Large intestine (tissue), 3 donors: ENCODE measurements around the gene AGAP1. TPM values are rescaled to one million over a fixed set of nuclear protein-coding genes. Genes with fewer than 3 reads are reported as not detected.

ENCODE experiments used
- DNase-seq, 2 donors: peaks; one replicate each; pipeline versions ENCODE4 v3.0.0 to v3.0.0-alpha.2; 2013
- H3K27ac ChIP-seq: one replicate; pipeline ENCODE4 v1.5.1; 2013; ENCODE audit warnings: low read length
- H3K27me3 ChIP-seq: 2 replicates; pipeline ENCODE4 v1.6.1; 2013; ENCODE audit warnings: low read length; ENCODE audit not compliant: control insufficient read depth, insufficient read depth
- H3K36me3 ChIP-seq: 2 replicates; pipeline ENCODE4 v1.6.1; 2013; ENCODE audit warnings: low read length; ENCODE audit not compliant: control insufficient read depth, insufficient read depth
- H3K4me1 ChIP-seq: one replicate; pipeline ENCODE4 v1.6.1; 2013; ENCODE audit warnings: low read length; ENCODE audit not compliant: control insufficient read depth, insufficient read depth
- H3K4me3 ChIP-seq: one replicate; pipeline ENCODE4 v1.5.1; 2013; ENCODE audit warnings: low read length
- H3K9me3 ChIP-seq: one replicate; pipeline ENCODE4 v1.6.1; 2013; ENCODE audit warnings: mild to moderate bottlenecking, low read depth, low read length, moderate library complexity; ENCODE audit not compliant: control insufficient read depth
- WGBS: methylation state at CpG from one replicate; pipeline ENCODE4 v1.1.5; 2013; ENCODE audit warnings: low lambda C conversion rate; ENCODE audit not compliant: insufficient coverage; 5-methylcytosine and 5-hydroxymethylcytosine counted together
- polyA plus RNA-seq: library from polyadenylated mRNA; unstranded; fragments of 120-200 nt; gene quantifications from one replicate; pipeline ENCODE4 v1.2.1, GENCODE V29; 2013

AGAP1 gene
- polyA plus RNA-seq, 1 donor = 18.0 TPM

DNA sequence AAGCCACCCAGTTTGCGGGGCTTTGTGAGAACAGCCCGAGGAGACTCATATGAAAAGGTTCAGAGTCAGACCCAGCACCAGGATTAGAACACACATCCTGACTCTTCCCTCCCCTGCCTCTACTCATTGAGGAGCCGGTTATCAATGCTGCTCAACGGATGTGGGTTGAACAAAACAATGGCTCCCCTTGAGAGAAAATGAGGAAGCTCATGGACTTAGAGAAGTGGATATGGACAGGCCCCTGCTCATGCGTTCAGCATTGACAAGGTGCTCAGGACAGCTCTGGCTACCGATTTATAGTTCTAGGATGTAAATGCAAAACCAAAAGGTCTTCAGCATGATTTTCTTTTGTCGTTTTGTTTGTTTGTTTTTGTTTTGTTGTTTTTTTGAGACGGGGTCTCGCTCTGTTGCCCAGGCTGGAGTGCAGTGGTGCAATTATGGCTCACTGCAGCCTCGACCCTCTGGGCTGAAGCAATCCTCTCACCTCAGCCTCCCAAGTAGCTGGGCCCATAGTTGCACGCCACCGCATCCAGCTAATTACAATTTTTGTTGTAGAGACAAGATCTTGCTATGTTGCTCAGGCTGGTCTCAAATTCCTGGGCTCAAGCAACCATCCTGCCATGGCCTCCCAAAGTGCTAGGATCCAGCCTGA lies 32.0 kb upstream of the AGAP1 start:
- no peaks in the 10 kb centered on the region for H3K36me3 ChIP-seq
- no peak overlapping the region for H3K27ac ChIP-seq
- 89% methylated on average over 3 of the region's 12 CpGs for WGBS
- H3K27me3 ChIP-seq = peaks cover 11% of the 10 kb centered on the region
- no peaks in the 10 kb centered on the region for H3K9me3 ChIP-seq
- peaks cover 5% of the 10 kb centered on the region for H3K4me1 ChIP-seq
- no peak overlapping the region for H3K4me3 ChIP-seq
- no peak for DNase-seq

DNA sequence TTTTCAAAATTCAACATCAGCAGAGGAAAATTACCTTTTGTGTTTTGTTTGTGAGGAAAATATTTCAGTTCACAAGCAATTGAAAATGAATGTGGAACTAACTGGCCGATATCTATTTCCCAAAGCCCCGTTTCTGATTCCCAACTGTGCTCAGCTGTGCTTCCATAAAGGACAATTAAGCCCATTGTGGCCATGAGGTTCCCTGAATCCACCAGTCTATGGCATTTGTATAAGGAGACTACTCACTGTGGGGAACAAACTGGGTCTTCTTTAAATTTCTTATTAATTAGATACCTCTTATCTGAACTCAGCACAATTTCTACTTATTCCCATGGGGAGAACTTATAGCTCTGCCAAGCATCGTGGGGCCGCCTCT lies 31.4 kb upstream of the AGAP1 start:
- DNase-seq = no peak
- Histone ChIP-seq H3K9me3 (no peaks in the 10 kb centered on the region), H3K27me3 (peaks cover 11% of the 10 kb centered on the region), H3K36me3 (no peaks in the 10 kb centered on the region), H3K4me3 (no peak overlapping the region), H3K4me1 (peaks cover 5% of the 10 kb centered on the region), H3K27ac (no peak overlapping the region)
- no CpG with 5 or more reads among the region's 4 CpGs for WGBS

DNA sequence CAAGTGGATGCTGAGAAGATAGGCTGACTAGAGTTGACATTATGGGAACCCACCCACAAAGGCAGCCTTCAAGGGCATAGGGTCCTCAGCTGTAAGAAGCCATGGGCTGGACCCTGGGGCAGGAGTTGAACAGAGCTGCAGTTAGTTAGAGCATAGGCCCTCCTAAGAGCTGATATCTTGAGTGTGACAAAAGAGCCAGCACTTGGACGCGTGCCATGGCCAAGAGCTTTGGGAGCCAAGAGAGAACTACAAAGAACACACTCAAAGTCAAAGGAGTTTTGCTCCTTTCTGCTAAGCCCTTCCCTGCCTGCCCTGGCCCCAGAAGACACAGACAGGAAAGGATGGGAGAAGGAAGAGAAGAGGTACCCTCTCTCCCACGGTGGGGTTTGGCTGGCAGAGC lies 29.9 kb upstream of the AGAP1 start:
- Histone ChIP-seq H3K36me3 (no peaks in the 10 kb centered on the region), H3K9me3 (no peaks in the 10 kb centered on the region), H3K27ac (no peak overlapping the region), H3K4me3 (no peak overlapping the region), H3K4me1 (no peaks in the 10 kb centered on the region), H3K27me3 (peaks cover 11% of the 10 kb centered on the region)
- no CpG with 5 or more reads among the region's 3 CpGs for WGBS
- no peak for DNase-seq

- H3K4me1 ChIP-seq = no peaks in the 10 kb centered on the region
- no peaks in the 10 kb centered on the region for H3K36me3 ChIP-seq
- H3K27me3 ChIP-seq = peaks cover 9% of the 10 kb centered on the region
- no peak overlapping the region for H3K4me3 ChIP-seq
- WGBS = no CpG with 5 or more reads among the region's 5 CpGs
- no peak for DNase-seq
- H3K27ac ChIP-seq = no peak overlapping the region
- H3K9me3 ChIP-seq = no peaks in the 10 kb centered on the region
Measured at GRCh38 chr2:235467588-235467987, 26.3 kb upstream of the AGAP1 start.

DNA sequence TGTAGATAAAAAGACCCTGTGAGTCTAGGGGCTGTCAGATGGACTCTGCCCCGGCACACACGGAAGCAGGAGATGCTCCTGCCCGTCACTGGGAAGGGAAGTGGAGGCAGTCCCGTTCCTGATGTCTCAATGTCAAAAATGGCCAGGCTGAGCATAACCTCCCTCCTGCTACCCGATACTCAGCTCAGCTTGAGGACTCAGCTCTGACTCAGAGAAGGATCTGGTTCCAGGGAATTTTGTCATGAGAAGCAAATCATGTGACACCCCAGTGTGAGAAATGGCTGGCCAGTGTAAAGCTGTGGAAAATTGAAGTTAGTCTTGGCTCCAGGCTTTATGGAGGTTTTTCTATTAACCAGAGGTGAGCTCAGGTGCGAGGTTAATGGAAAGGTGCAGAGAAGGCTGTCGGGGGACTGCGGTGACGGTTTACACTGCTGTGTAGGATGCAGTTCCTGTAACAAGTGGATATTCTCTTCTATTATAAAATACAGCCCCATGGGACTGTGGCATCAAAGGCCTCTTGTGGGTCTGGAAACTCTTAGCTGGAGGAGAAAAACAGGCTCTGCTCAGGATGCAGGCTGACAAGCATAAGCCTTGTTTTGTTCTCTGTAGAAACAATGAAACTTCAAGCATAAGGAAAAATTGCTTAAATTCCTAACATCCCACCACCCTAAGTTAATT lies 24.7 kb upstream of the AGAP1 start:
- Histone ChIP-seq H3K9me3 (no peaks in the 10 kb centered on the region), H3K36me3 (no peaks in the 10 kb centered on the region), H3K27ac (peak overlapping the region; percentile 48), H3K4me1 (no peaks in the 10 kb centered on the region), H3K4me3 (no peak overlapping the region), H3K27me3 (peaks cover 2% of the 10 kb centered on the region)
- DNase-seq = peak; percentile 55 to 77
- WGBS = no CpG with 5 or more reads among the region's 9 CpGs

- H3K36me3 ChIP-seq = no peaks in the 10 kb centered on the region
- H3K27ac ChIP-seq = no peak overlapping the region
- no peaks in the 10 kb centered on the region for H3K9me3 ChIP-seq
- no peaks in the 10 kb centered on the region for H3K4me1 ChIP-seq
- DNase-seq = no peak
- no peak overlapping the region for H3K4me3 ChIP-seq
- WGBS = no CpG with 5 or more reads among the region's 5 CpGs
- no peaks in the 10 kb centered on the region for H3K27me3 ChIP-seq
Measured at GRCh38 chr2:235471186-235471747, 22.6 kb upstream of the AGAP1 start.

DNA sequence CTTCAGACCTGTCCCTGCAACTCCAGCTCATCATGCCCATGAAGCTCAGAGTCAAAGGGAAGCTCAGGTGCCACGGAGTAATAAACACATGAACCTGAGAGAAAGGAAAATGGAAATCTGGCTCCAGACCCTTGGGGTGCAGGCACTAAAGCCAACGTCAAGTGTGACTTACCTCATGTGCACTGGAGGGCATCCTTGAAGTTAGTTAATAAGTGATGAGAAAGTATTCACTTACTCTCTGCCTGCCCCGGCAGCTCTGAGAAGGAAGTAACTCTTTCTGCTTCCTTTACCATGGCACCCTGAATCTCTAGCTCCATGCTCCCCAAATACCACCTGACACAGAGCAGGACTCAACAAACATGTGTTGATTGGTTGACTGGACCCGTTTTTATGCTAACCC lies 21.4 kb upstream of the AGAP1 start:
- Histone ChIP-seq H3K4me1 (no peaks in the 10 kb centered on the region), H3K4me3 (no peak overlapping the region), H3K27ac (no peak overlapping the region), H3K27me3 (no peaks in the 10 kb centered on the region), H3K36me3 (no peaks in the 10 kb centered on the region), H3K9me3 (no peaks in the 10 kb centered on the region)
- DNase-seq = peak in 1 of 2 donors; percentile 50
- WGBS = no CpG with 5 or more reads among the region's 4 CpGs

DNA sequence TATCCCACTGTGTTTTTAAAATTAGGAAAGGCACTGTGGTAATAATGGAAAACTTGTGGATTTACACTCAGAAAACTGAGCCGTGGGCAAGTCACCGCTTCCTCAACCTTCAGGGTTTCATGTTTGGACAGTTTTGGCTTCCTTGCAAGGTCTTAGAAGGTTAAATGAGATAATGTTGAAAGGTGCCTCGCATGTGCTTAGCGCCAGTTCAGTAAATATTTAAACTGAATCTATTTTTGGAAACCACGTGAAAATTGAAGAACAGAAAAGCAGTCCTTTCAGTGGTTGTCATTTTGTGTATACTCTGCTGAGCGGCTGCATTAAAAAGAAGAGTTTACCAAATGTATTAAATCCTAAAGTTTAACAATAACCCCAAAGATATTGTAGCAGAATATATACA lies 15.2 kb upstream of the AGAP1 start:
- Histone ChIP-seq H3K27me3 (no peaks in the 10 kb centered on the region), H3K36me3 (no peaks in the 10 kb centered on the region), H3K27ac (no peak overlapping the region), H3K9me3 (no peaks in the 10 kb centered on the region), H3K4me1 (no peaks in the 10 kb centered on the region), H3K4me3 (no peak overlapping the region)
- DNase-seq = no peak
- 33% methylated on average over 4 of the region's 6 CpGs for WGBS

GRCh38 chr2:235479604-235480003 lies 14.2 kb upstream of the AGAP1 start:
- no peaks in the 10 kb centered on the region for H3K4me1 ChIP-seq
- H3K4me3 ChIP-seq = no peak overlapping the region
- H3K9me3 ChIP-seq = no peaks in the 10 kb centered on the region
- H3K27me3 ChIP-seq = no peaks in the 10 kb centered on the region
- H3K27ac ChIP-seq = no peak overlapping the region
- DNase-seq = no peak
- H3K36me3 ChIP-seq = no peaks in the 10 kb centered on the region
- WGBS = no CpG with 5 or more reads among the region's 11 CpGs

DNA sequence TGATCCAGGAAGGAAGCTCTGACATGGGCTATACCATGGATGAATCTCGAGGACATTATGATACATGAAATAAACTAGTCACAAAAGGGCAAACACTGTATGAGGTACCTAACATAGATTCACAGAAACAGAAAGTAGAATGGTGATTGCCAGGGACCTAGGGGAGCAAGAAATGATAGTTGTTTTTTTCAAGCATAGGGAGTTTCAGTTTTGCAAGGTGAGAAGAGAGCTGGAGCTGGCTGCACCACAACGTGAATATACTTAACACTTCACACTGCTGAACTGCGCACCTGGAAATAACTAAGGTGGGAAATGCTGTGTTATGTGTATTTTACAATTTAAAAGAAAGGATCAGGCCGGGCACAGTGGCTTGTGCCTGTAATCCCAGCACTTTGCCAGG lies 13.2 kb upstream of the AGAP1 start:
- no CpG with 5 or more reads among the region's 4 CpGs for WGBS
- Histone ChIP-seq H3K27me3 (no peaks in the 10 kb centered on the region), H3K4me1 (no peaks in the 10 kb centered on the region)

DNA sequence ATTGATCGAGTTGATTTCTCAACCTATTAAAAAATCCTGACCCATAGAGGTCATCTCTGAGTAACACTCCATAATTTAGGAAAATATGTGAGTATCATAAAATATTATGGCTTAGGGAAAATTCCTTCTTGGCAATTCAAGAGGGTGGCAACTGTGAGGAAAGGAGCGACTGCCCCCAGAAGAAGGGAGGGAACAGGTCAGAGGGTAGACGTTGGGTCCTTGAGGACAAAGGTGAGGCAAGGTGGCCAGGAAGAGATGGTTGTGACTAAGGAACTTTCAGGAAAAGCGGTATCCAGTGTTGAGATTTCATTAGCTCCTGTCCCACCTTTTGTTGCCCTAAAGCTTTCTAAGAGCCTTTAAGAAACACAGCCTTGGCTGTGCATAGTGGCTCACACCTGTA lies 10.5 kb upstream of the AGAP1 start:
- Histone ChIP-seq H3K27ac (no peak overlapping the region), H3K9me3 (no peaks in the 10 kb centered on the region), H3K4me1 (no peaks in the 10 kb centered on the region), H3K27me3 (peaks cover 2% of the 10 kb centered on the region), H3K4me3 (no peak overlapping the region), H3K36me3 (no peaks in the 10 kb centered on the region)
- no CpG with 5 or more reads among the region's 4 CpGs for WGBS
- DNase-seq = no peak

More for the DNA sequence above, 13.2 kb upstream of the AGAP1 start:
- DNase-seq = no peak
- no peaks in the 10 kb centered on the region for H3K36me3 ChIP-seq
- H3K4me3 ChIP-seq = no peak overlapping the region
- no peak overlapping the region for H3K27ac ChIP-seq
- no peaks in the 10 kb centered on the region for H3K9me3 ChIP-seq
